ENCODE results near the gene RPTOR.
"Not testable (repeated sequence)": the region's sequence is repeated elsewhere in the genome, so short reads cannot be mapped to it uniquely, and the experiment has no call there.

Gene RPTOR, protein sequence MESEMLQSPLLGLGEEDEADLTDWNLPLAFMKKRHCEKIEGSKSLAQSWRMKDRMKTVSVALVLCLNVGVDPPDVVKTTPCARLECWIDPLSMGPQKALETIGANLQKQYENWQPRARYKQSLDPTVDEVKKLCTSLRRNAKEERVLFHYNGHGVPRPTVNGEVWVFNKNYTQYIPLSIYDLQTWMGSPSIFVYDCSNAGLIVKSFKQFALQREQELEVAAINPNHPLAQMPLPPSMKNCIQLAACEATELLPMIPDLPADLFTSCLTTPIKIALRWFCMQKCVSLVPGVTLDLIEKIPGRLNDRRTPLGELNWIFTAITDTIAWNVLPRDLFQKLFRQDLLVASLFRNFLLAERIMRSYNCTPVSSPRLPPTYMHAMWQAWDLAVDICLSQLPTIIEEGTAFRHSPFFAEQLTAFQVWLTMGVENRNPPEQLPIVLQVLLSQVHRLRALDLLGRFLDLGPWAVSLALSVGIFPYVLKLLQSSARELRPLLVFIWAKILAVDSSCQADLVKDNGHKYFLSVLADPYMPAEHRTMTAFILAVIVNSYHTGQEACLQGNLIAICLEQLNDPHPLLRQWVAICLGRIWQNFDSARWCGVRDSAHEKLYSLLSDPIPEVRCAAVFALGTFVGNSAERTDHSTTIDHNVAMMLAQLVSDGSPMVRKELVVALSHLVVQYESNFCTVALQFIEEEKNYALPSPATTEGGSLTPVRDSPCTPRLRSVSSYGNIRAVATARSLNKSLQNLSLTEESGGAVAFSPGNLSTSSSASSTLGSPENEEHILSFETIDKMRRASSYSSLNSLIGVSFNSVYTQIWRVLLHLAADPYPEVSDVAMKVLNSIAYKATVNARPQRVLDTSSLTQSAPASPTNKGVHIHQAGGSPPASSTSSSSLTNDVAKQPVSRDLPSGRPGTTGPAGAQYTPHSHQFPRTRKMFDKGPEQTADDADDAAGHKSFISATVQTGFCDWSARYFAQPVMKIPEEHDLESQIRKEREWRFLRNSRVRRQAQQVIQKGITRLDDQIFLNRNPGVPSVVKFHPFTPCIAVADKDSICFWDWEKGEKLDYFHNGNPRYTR (N-terminal part only)

GRCh38 chr17:80544655-80545498 is at the start of gene RPTOR:
Gene RPTOR (plus strand): TSS chr17:80544838. CDS start chr17:80545630, 792 bp downstream.
- peak; percentile 83 to 91 for DNase-seq

- no peak for DNase-seq
These were observed 46.9 kb upstream of the RPTOR start for GRCh38 chr17:80497726-80498241.

- no peak for DNase-seq
These were observed 46.3 kb upstream of the RPTOR start for GRCh38 chr17:80498242-80498919.

GRCh38 chr17:80498920-80499410 is 45.7 kb upstream of the RPTOR start:
- no peak for DNase-seq

DNA sequence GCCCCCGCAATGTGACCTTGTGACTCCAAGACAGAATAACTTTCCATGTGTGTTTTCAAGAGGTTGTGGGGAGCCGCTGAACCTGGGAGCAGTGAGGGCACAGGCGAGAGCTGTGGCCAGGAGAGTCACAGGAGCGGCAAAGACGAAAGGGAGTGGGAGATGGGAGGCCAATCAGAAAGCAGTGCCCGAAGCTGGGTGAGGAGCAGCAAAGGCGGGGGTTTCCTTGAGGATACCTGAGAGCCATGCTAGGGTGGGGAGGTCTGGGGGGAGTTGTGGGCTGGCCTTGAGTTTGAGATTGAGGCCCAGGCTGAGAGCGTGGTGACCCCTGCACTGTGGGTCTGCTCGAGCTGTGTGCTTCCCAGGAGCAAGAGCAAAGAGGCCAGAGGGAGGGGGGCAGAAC is 45.1 kb upstream of the RPTOR start:
- no peak for DNase-seq

- DNase-seq: no peak
These were observed 44.5 kb upstream of the RPTOR start for GRCh38 chr17:80499961-80500665.

DNA sequence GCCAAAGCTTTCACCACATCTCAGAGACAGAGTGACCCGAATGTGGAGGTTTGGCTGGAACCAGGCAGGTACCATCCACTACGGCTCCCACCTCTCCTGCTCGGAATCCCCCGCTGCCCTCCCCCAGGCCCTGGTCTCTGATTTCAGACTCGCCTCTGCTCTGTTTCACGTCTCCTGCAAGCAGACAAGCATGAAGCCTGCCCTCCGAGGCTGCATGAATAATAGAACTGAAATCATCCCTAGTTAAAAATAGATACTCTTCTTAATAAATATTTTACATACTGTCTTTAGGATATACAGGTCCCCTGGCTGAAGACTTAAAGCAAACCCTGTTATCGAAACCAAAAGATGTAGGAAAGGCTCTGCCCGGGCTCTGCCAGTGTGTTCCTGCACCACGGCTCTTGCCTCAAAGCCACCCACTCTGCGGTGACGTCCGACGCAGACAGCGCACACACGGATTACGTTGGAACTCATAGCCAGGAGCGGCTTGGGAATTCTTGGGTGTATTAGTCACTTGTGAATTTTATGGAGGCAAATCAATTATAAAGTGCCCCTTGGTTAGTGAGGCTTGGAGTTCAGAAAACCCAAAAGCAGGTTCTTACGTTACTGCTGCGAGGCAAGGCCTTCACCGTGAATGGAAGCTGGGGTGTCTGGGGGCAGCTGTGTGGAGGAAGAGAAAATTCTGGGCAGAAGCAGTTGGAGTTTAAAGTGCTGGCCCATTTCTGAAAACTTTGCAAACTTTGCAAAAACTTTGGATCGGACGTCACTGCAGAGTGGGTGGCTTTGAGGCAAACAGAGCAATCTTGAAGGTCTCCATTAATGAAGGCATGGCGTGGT is 42.7 kb upstream of the RPTOR start:
- no peak for DNase-seq

DNA sequence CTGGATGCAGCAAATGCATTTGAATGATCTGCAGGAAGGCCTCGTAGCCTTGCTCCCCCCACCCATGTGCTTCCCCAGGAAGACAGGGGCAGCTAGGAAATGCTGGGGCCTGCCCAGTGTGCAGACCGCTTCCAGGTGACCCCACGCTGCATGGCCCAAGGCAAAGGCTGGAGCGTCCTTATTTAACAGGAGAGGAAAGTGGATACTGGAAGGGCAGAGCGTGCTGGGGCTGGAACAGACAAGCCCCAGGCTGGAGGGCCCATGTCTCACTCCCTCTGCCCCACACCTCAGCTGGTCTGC is 42.1 kb upstream of the RPTOR start:
- DNase-seq: no peak

DNA sequence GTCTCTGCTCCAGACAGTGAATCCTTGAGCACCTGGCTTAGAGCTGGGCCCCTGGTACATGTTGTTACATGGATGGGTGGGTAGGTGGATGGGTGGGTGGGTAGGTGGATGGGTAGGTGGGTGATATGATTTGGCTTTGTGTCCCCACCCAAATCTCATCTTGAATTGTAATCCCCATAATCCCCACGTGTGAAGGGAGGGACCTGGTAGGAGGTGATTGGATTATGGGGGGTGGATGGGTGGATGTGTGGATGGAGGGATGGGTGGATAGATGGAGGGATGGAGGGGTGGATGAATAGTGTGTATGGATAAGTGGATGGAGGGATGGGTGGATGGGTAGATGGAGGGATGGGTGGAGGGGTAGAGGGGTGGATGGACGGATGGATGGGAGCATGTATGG is 41.6 kb upstream of the RPTOR start:
- no peak for DNase-seq

DNA sequence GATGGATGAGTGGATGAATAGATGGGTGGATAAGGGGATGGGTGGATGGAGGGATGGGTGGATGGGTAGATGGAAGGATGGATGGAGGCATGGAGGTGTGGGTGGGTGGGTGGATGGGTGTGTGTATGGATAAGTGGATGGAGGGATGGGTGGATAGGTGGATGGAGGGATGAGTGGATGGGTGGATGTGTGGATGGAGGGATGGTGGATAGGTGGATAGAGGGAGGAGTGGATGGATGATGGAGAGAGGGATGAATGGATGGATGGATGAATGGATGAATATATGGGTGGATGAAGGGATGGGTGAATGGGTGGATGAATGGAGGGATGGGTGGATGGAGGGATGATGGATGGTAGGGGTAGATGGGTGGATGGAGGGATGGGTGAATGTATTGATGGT is 40.7 kb upstream of the RPTOR start:
- DNase-seq: no peak

DNA sequence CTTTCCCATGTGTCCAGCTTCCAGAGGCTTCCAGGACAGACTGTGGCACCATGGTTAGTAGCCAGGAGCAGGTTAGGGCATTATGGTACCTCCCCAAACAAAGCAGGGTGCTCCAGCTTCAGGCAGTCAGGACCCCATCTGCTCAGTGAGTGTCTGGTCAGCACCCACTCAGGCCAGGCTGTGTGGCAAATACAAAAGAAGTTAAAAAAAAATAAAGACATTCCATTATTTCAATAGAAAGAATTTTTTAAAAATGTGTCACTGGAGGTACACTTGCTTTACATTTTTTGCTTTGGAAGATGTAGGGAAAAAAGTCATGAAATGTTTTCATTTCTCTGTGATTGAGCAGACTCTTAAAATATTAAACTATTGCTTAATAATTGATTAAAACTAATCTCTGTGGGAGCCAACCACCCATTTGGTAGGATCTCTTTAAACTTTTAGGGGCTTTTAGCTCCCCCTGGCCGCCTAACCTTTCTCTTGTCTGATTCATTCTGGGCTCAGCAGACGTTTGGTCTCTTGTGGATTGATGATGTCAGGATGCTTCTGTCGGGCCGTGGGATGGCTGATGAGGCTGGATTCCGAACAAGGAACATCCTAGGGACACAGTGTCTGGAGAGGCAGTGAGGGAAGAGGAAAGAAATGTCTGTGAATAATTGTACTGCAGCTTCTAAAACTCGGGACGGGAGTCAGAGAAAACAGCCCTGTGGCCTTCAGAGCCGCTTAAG is 39.8 kb upstream of the RPTOR start:
- DNase-seq: no peak

- not testable (repeated sequence) for DNase-seq
These were observed 37.5 kb upstream of the RPTOR start for GRCh38 chr17:80507177-80507576.

DNA sequence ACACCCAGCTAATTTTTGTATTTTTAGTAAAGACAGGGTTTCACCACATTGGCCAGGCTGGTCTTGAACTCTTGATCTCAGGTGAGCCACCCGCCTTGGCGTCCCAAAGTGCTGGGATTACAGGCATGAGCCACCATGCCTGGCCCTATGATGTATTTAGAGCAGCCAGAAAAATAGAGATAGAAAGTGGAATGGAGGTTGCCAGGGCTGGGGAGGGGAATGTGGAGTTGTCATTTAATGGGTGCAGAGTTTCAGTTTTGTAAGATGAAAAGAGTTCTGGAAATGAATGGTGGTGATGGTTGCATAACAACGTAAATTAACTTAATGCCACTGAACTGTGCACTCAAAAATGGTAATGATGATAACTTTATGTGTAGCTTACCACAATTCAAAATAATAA is 36.7 kb upstream of the RPTOR start:
- no peak for DNase-seq

DNA sequence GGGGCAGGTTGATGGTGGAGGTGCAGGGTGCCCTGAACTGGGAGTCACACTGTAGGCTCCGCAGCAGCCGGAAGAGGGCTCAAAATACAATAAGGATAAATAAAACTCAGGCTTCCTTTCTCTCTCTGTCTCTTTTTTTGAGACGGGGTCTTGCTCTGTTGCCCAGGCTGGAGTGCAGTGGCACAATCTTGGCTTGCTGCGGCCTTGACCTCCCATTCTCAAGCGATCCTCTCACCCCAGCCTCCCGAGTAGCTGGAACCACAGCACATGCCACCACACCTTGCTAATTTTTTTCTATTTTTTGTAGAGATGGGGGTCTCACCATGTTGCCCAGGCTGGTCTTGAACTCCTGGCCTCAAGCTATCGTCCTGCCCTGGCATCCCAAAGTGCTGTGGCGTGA is 35.3 kb upstream of the RPTOR start:
- no peak for DNase-seq

DNA sequence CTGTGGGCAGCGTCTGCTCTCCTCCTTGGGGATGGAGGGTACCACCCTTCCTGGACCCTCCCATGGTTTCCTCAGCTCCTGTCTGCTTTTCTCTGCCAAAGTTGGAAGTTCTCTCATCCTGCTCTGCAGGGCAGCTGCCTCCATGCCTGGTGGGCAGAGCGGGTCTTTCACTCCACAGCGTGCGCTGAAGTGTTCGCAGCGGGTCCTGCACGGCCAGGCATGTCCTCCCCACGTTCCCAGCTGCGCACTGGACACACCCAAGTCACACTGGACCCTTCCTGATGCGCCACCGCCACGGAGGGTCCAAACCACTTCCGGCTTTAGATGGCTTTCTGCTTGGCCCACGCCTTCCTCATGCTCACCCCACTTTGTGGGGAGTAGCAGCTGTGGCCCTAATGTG is 34.5 kb upstream of the RPTOR start:
- DNase-seq: no peak

- DNase-seq: no peak
These were observed 33.9 kb upstream of the RPTOR start for GRCh38 chr17:80510772-80511171.

- no peak for DNase-seq
These were observed 33.1 kb upstream of the RPTOR start for GRCh38 chr17:80511222-80512180.

DNA sequence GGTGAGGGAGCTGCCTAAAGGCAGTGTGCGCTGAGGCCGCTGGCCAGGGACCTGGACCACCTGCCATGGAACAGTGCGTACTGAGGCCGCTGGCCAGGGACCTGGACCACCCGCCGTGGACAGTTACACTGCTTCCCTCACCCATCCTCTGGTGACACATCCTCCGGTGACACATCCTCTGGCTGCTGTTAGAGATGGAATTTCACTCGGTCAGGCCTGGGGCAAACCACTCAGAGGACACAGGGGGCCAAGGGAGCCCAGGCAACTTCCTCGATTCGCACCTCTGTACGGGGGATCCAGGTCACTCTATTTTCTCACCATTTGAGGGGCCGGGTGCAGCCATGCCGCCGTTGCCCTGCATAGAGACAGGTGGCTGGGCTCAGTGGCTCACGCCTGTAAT is 32.4 kb upstream of the RPTOR start:
- DNase-seq: no peak
